IMR-90 (cell line): ENCODE measurements around the gene SEC24B. TPM values are rescaled to one million over a fixed set of nuclear protein-coding genes. Genes with fewer than 3 reads are reported as not detected.

Source experiments
- ATAC-seq: fragments of 200-7000 bp; cut with Tn5 transposase; 2 replicates; pipeline ENCODE4 v1.9.1; 2020; ENCODE audit warnings: low read depth, mild to moderate bottlenecking, moderate library complexity
- BruUV-seq: library from RNA; stranded (reverse); fragments of 400-500 nt; replicated peaks from 2 replicates; lab custom pipeline; 2021; lab: Mats Ljungman, UMichigan
- CTCF ChIA-PET: fragments of 300-600 bp; formaldehyde crosslinking; extraction: SDS; loops from one replicate; lab custom pipeline; 2021; ENCODE audit warnings: antibody characterized with exemption; lab: Yijun Ruan, JAX
- POLR2A ChIA-PET: fragments of 300-600 bp; sonication (Branson Sonifier 250); formaldehyde crosslinking; loops from one replicate; lab custom pipeline; 2022; ENCODE audit warnings: antibody characterized with exemption; ENCODE audit not compliant: unreplicated experiment; lab: Charles Lee
- DNase-seq: peaks from one replicate; pipeline ENCODE4 v3.0.0; 2013
- H2AFZ ChIP-seq: replicated peaks from 2 replicates; pipeline ENCODE3; 2013; ENCODE audit warnings: low read length, mild to moderate bottlenecking; ENCODE audit not compliant: poor library complexity
- H2AK5ac ChIP-seq: 2 replicates; pipeline ENCODE4 v1.6.1; 2013; ENCODE audit warnings: low read depth, low read length, inconsistent platforms
- H2AK9ac ChIP-seq: replicated peaks from 2 replicates; pipeline ENCODE3; 2013; ENCODE audit warnings: mild to moderate bottlenecking, low read depth, low read length, moderate library complexity; ENCODE audit not compliant: poor library complexity
- H2BK120ac ChIP-seq: 2 replicates; pipeline ENCODE4 v1.6.1; 2013; ENCODE audit warnings: low read depth, low read length, inconsistent platforms
- H2BK15ac ChIP-seq: 3 replicates; pipeline ENCODE4 v1.6.1; 2013; ENCODE audit warnings: low read depth, low read length, inconsistent platforms
- H2BK20ac ChIP-seq: 2 replicates; pipeline ENCODE4 v1.6.1; 2013; ENCODE audit warnings: low read depth, mild to moderate bottlenecking, inconsistent platforms, low read length, moderate library complexity
- H2BK5ac ChIP-seq: 2 replicates; pipeline ENCODE4 v1.6.1; 2013; ENCODE audit warnings: mild to moderate bottlenecking, low read depth, low read length, inconsistent platforms; ENCODE audit not compliant: poor library complexity, severe bottlenecking
- H3K14ac ChIP-seq: replicated peaks from 2 replicates; pipeline ENCODE4 v1.6.1; 2013; ENCODE audit warnings: low read depth, low read length, inconsistent platforms
- H3K18ac ChIP-seq: 2 replicates; pipeline ENCODE4 v1.6.1; 2013; ENCODE audit warnings: low read depth, low read length, control low read depth
- H3K23ac ChIP-seq: 2 replicates; pipeline ENCODE4 v1.6.1; 2013; ENCODE audit warnings: low read depth, low read length, inconsistent platforms
- H3K27ac ChIP-seq: 2 replicates; pipeline ENCODE4 v1.5.1; 2013; ENCODE audit warnings: mild to moderate bottlenecking, control low read depth, low read length; ENCODE audit not compliant: insufficient read depth
- H3K27me3 ChIP-seq: 2 replicates; pipeline ENCODE4 v1.6.1; 2013; ENCODE audit warnings: low read length; ENCODE audit not compliant: control insufficient read depth, insufficient read depth
- H3K36me3 ChIP-seq: 2 replicates; pipeline ENCODE4 v1.6.1; 2013; ENCODE audit warnings: low read length, mixed read lengths; ENCODE audit not compliant: control insufficient read depth, insufficient read depth
- H3K4ac ChIP-seq: 2 replicates; pipeline ENCODE4 v1.6.1; 2013; ENCODE audit warnings: low read depth, low read length, inconsistent platforms
- H3K4me1 ChIP-seq: 2 replicates; pipeline ENCODE4 v1.6.1; 2013; ENCODE audit warnings: low read length, mixed read lengths; ENCODE audit not compliant: control insufficient read depth, insufficient read depth
- H3K4me2 ChIP-seq: 2 replicates; pipeline ENCODE4 v1.6.1; 2013; ENCODE audit warnings: low read depth, mild to moderate bottlenecking, control low read depth, low read length, moderate library complexity
- H3K4me3 ChIP-seq: 2 replicates; pipeline ENCODE4 v1.5.1; 2013; ENCODE audit warnings: low read depth, mild to moderate bottlenecking, control low read depth, low read length, moderate library complexity; ENCODE audit not compliant: insufficient read depth
- H3K56ac ChIP-seq: 2 replicates; pipeline ENCODE4 v1.6.1; 2013; ENCODE audit warnings: low read length, inconsistent platforms; ENCODE audit not compliant: insufficient read depth; ENCODE audit errors: extremely low read depth
- H3K79me1 ChIP-seq, 2 experiments: 2 replicates each; pipeline ENCODE4 v1.6.1; 2013; ENCODE audit warnings: low read length in 2 of 2, inconsistent platforms in 1 of 2, low read depth in 1 of 2
- H3K9ac ChIP-seq: 2 replicates; pipeline ENCODE4 v1.6.1; 2013; ENCODE audit warnings: low read depth, low read length, control low read depth
- H3K9me1 ChIP-seq: 2 replicates; pipeline ENCODE4 v1.6.1; 2013; ENCODE audit warnings: low read length, inconsistent platforms; ENCODE audit not compliant: insufficient read depth
- H3K9me3 ChIP-seq: 2 replicates; pipeline ENCODE4 v1.6.1; 2013; ENCODE audit warnings: low read length; ENCODE audit not compliant: control insufficient read depth, insufficient read depth
- H4K20me1 ChIP-seq: 2 replicates; pipeline ENCODE4 v1.6.1; 2013; ENCODE audit warnings: low read length, inconsistent platforms; ENCODE audit not compliant: insufficient read depth
- H4K5ac ChIP-seq: 2 replicates; pipeline ENCODE4 v1.6.1; 2013; ENCODE audit warnings: mild to moderate bottlenecking, low read depth, low read length, control low read depth
- H4K8ac ChIP-seq, 2 experiments: 2 replicates each; pipeline ENCODE4 v1.6.1; 2013; ENCODE audit warnings: low read depth in 2 of 2, low read length in 2 of 2, control low read depth in 1 of 2, inconsistent platforms in 1 of 2
- H4K91ac ChIP-seq: 2 replicates; pipeline ENCODE4 v1.6.1; 2013; ENCODE audit warnings: low read depth, low read length, inconsistent platforms; ENCODE audit not compliant: insufficient read depth
- BHLHE40 ChIP-seq: fragments of 150-350 bp; IDR thresholded peaks from 2 replicates; pipeline ENCODE4 v1.6.1; 2016; ENCODE audit warnings: mild to moderate bottlenecking, low read depth, low read length
- CEBPB ChIP-seq: IDR thresholded peaks from 2 replicates; pipeline ENCODE4 v1.6.1; 2012; ENCODE audit warnings: low read depth, low read length, improper control_type of control experiment
- CHD1 ChIP-seq: IDR thresholded peaks from 2 replicates; pipeline ENCODE4 v1.6.1; 2012; ENCODE audit warnings: low read depth, low read length, improper control_type of control experiment
- FOS ChIP-seq: fragments of 150-350 bp; IDR thresholded peaks from 2 replicates; pipeline ENCODE4 v1.6.1; 2016; ENCODE audit warnings: low read depth, low read length
- MAFK ChIP-seq: IDR thresholded peaks from 2 replicates; pipeline ENCODE4 v1.6.1; 2012; ENCODE audit warnings: low read depth, low read length, improper control_type of control experiment
- MAZ ChIP-seq: IDR thresholded peaks from 2 replicates; pipeline ENCODE4 v1.6.1; 2012; ENCODE audit warnings: low read depth, mild to moderate bottlenecking, low read length, improper control_type of control experiment, moderate library complexity, borderline replicate concordance
- MXI1 ChIP-seq: IDR thresholded peaks from 2 replicates; pipeline ENCODE4 v1.6.1; 2012; ENCODE audit warnings: low read depth, mild to moderate bottlenecking, low read length, moderate library complexity, borderline replicate concordance
- NFE2L2 ChIP-seq: fragments of 150-350 bp; IDR thresholded peaks from 2 replicates; pipeline ENCODE4 v1.6.1; 2016; ENCODE audit warnings: low read depth, mild to moderate bottlenecking, low read length
- POLR2A ChIP-seq: IDR thresholded peaks from 2 replicates; pipeline ENCODE4 v1.6.1; 2012; ENCODE audit warnings: mild to moderate bottlenecking, low read depth, low read length
- RAD21 ChIP-seq: IDR thresholded peaks from 2 replicates; pipeline ENCODE4 v1.6.1; 2012; ENCODE audit warnings: low read length, improper control_type of control experiment
- RCOR1 ChIP-seq: IDR thresholded peaks from 2 replicates; pipeline ENCODE4 v1.6.1; 2012; ENCODE audit warnings: mild to moderate bottlenecking, low read length, improper control_type of control experiment; ENCODE audit not compliant: insufficient replicate concordance
- RFX5 ChIP-seq: IDR thresholded peaks from 2 replicates; pipeline ENCODE4 v1.8.0; 2012; ENCODE audit warnings: low read depth, mild to moderate bottlenecking, low read length, moderate library complexity
- SMC3 ChIP-seq: fragments of 150-350 bp; IDR thresholded peaks from 2 replicates; pipeline ENCODE4 v1.6.1; 2016; ENCODE audit warnings: low read depth, mild to moderate bottlenecking, antibody characterized with exemption, low read length, moderate library complexity
- WGBS, 2 experiments: methylation state at CpG; one replicate each; pipeline versions ENCODE4 v1.1.5 to v1.1.7; 2013; ENCODE audit warnings: missing lambda C conversion rate in 2 of 2; ENCODE audit not compliant: insufficient read length in 1 of 2; ENCODE audit errors: extremely low coverage in 2 of 2; 5-methylcytosine and 5-hydroxymethylcytosine counted together
- dilution Hi-C: fragments of 300-500 bp; cut with HindIII; formaldehyde crosslinking; loops from one replicate; pipeline ENCODE4 v1.14.3; 2018; ENCODE audit warnings: low sequenced_read_pairs; ENCODE audit not compliant: unreplicated experiment
- in situ Hi-C: fragments of 300-500 bp; cut with MboI; formaldehyde crosslinking; loops from 3 replicates; pipeline ENCODE4 v1.14.3; 2019; ENCODE audit warnings: low sequenced_read_pairs, inconsistent platforms, mixed read lengths
- intact Hi-C: fragments of 100-400 bp; cut with micrococcal nuclease; formaldehyde crosslinking; loops from 2 replicates; pipeline ENCODE4 v1.10.0; 2022
- polyA plus RNA-seq, 3 experiments: library from polyadenylated mRNA; depleted of rRNA; stranded (reverse); fragments of >200 nt; gene quantifications; 2 replicates each; pipeline ENCODE4 v1.2.3, GENCODE V29; 2012; ENCODE audit warnings: low replicate concordance in 1 of 3
- total RNA-seq: library from RNA; depleted of rRNA; stranded (reverse); fragments of >200 nt; gene quantifications from 2 replicates; pipeline ENCODE4 v1.2.3, GENCODE V29; 2012
- TF ChIP-seq, protein P1 (sequence below): conservative IDR thresholded peaks from 2 replicates; pipeline ENCODE4 v1.5.1; 2012; ENCODE audit warnings: mild to moderate bottlenecking, low read depth, low read length, improper control_type of control experiment
- TF ChIP-seq, protein P2 (sequence below): fragments of 150-350 bp; IDR thresholded peaks from 2 replicates; pipeline ENCODE4 v1.6.1; 2017; ENCODE audit warnings: mild to moderate bottlenecking, antibody characterized with exemption, low read length, low read depth
- TF ChIP-seq, protein P3 (sequence below): fragments of 150-350 bp; IDR thresholded peaks from 2 replicates; pipeline ENCODE4 v1.6.1; 2016; ENCODE audit warnings: low read depth, mild to moderate bottlenecking, low read length, moderate library complexity, borderline replicate concordance

Gene SEC24B
- total and polyA plus RNA-seq, 2 of the 4 experiments (the other 2 are of a cell fraction): 19.0 to 27.4 TPM

DNA sequence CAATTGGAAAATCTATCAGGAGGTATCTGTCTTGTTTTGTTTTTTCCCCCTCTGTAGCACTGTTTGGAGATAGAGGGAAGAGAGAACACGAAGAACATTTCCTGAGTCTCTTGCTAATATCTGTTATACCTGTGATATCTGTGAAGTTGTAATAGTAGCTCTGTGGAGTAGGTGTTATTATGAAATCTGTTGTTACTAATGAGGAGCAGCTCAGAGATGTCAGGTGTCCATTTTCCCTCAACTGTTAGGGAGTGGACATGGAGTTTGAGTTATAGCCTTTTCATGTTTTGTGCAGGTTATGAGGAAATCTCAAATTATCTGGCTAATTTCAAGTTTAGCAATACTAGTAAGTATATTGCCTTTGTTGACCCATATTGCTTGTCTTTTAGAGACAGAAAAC, 52.4 kb downstream of the SEC24B start:
- peaks cover 10 to 45% of the 10 kb centered on the region in 2 experiments for H3K79me1 ChIP-seq
- no peak overlapping the region for H3K18ac ChIP-seq
- peaks cover 2% of the 10 kb centered on the region for H3K4me1 ChIP-seq
- no peak overlapping the region for H4K8ac ChIP-seq
- no peak overlapping the region for H4K5ac ChIP-seq
- TF ChIP-seq, protein P1, sequence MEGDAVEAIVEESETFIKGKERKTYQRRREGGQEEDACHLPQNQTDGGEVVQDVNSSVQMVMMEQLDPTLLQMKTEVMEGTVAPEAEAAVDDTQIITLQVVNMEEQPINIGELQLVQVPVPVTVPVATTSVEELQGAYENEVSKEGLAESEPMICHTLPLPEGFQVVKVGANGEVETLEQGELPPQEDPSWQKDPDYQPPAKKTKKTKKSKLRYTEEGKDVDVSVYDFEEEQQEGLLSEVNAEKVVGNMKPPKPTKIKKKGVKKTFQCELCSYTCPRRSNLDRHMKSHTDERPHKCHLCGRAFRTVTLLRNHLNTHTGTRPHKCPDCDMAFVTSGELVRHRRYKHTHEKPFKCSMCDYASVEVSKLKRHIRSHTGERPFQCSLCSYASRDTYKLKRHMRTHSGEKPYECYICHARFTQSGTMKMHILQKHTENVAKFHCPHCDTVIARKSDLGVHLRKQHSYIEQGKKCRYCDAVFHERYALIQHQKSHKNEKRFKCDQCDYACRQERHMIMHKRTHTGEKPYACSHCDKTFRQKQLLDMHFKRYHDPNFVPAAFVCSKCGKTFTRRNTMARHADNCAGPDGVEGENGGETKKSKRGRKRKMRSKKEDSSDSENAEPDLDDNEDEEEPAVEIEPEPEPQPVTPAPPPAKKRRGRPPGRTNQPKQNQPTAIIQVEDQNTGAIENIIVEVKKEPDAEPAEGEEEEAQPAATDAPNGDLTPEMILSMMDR: no peak
- no peak for TF ChIP-seq POLR2A
- TF ChIP-seq MXI1: no peak
- TF ChIP-seq CEBPB: no peak
- no peak for TF ChIP-seq RAD21
- TF ChIP-seq, protein P2, sequence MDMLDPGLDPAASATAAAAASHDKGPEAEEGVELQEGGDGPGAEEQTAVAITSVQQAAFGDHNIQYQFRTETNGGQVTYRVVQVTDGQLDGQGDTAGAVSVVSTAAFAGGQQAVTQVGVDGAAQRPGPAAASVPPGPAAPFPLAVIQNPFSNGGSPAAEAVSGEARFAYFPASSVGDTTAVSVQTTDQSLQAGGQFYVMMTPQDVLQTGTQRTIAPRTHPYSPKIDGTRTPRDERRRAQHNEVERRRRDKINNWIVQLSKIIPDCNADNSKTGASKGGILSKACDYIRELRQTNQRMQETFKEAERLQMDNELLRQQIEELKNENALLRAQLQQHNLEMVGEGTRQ: no peak
- no peak for TF ChIP-seq FOS
- no peak for TF ChIP-seq RCOR1
- TF ChIP-seq, protein P3, sequence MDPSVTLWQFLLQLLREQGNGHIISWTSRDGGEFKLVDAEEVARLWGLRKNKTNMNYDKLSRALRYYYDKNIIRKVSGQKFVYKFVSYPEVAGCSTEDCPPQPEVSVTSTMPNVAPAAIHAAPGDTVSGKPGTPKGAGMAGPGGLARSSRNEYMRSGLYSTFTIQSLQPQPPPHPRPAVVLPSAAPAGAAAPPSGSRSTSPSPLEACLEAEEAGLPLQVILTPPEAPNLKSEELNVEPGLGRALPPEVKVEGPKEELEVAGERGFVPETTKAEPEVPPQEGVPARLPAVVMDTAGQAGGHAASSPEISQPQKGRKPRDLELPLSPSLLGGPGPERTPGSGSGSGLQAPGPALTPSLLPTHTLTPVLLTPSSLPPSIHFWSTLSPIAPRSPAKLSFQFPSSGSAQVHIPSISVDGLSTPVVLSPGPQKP: no peak
- no peak for TF ChIP-seq CHD1
- TF ChIP-seq BHLHE40: no peak
- TF ChIP-seq MAFK: no peak
- no peak for TF ChIP-seq RFX5
- no peak for TF ChIP-seq MAZ
- TF ChIP-seq SMC3: no peak
- TF ChIP-seq NFE2L2: no peak
- in situ Hi-C loops (no loop called here), intact Hi-C loops (loop anchor here (5.0 kb wide), 1 partner anchor 41 kb away; no protein-coding TSS in a partner anchor), dilution Hi-C loops (no loop called here)
- no peak overlapping the region for H2BK120ac ChIP-seq
- no peak for ATAC-seq
- H3K27me3 ChIP-seq: no peaks in the 10 kb centered on the region
- peaks cover 6% of the 10 kb centered on the region; the same call in 1 of the 2 replicates for H4K20me1 ChIP-seq
- H3K23ac ChIP-seq: no peak overlapping the region
- no peak overlapping the region for H2BK20ac ChIP-seq
- no peak overlapping the region for H3K4me3 ChIP-seq
- no peaks in the 10 kb centered on the region for H3K9me1 ChIP-seq
- H2BK5ac ChIP-seq: no peak overlapping the region
- H3K9ac ChIP-seq: no peak overlapping the region
- H2AFZ ChIP-seq: no peak overlapping the region
- H2AK5ac ChIP-seq: no peak overlapping the region
- no peak overlapping the region for H2BK15ac ChIP-seq
- WGBS, 2 experiments: no CpG with 5 or more reads among the region's 1 CpG
- H3K56ac ChIP-seq: no peak overlapping the region
- no peak for DNase-seq
- no TSS peak for BruUV-seq
- H3K9me3 ChIP-seq: no peaks in the 10 kb centered on the region
- peaks cover 7% of the 10 kb centered on the region for H3K36me3 ChIP-seq
- POLR2A ChIA-PET: no interaction called here
- no peak overlapping the region for H3K4me2 ChIP-seq
- no peak overlapping the region for H3K27ac ChIP-seq
- no peak overlapping the region for H3K4ac ChIP-seq
- CTCF ChIA-PET: interaction anchor here (1.5 kb wide), 1 partner anchor 12 kb away, joined by 4 read pairs; no protein-coding TSS in a partner anchor
- H2AK9ac ChIP-seq: no peak overlapping the region
- H4K91ac ChIP-seq: no peak overlapping the region
- no peak overlapping the region for H3K14ac ChIP-seq
